Neural progenitor cell (in vitro differentiated cells): ENCODE data around the gene MED31.

ENCODE experiments used
- EZH2phosphoT487 ChIP-seq: fragments of 200-600 bp; sonication (generic); IDR thresholded peaks from 2 replicates; pipeline ENCODE4 v1.6.1; 2017; ENCODE audit warnings: antibody characterized with exemption
- TF ChIP-seq, protein P1 (sequence below): fragments of 200-600 bp; sonication (generic); IDR thresholded peaks from 2 replicates; pipeline ENCODE4 v1.5.1; 2017; ENCODE audit warnings: antibody characterized with exemption, mild to moderate bottlenecking

DNA sequence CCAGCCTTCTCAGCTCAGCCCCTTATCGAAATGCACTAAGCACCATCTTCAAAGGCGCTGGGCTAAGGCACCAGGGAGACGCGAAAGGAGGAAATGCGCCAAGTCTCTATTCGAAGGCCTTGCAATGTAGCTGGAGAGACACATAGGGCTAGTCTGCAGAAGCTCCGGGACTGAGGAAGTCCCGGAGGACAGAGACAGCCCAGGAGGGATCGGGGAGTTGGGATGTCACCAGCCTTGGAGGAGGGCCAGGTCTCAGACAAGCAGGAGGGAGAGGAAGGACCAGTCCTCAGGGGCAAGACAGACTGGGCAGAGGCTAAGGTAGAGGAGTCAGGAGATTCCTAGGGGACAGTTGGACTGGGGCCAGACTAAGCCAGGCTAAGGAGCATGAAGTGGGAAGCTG lies 8.7 kb upstream of the MED31 start:
- TF ChIP-seq, protein P1, sequence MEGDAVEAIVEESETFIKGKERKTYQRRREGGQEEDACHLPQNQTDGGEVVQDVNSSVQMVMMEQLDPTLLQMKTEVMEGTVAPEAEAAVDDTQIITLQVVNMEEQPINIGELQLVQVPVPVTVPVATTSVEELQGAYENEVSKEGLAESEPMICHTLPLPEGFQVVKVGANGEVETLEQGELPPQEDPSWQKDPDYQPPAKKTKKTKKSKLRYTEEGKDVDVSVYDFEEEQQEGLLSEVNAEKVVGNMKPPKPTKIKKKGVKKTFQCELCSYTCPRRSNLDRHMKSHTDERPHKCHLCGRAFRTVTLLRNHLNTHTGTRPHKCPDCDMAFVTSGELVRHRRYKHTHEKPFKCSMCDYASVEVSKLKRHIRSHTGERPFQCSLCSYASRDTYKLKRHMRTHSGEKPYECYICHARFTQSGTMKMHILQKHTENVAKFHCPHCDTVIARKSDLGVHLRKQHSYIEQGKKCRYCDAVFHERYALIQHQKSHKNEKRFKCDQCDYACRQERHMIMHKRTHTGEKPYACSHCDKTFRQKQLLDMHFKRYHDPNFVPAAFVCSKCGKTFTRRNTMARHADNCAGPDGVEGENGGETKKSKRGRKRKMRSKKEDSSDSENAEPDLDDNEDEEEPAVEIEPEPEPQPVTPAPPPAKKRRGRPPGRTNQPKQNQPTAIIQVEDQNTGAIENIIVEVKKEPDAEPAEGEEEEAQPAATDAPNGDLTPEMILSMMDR: no peak
- no peak for TF ChIP-seq EZH2phosphoT487
